WTC11 (cell line): Measurements from ENCODE around the gene SYNE3. TPM values are rescaled to one million over a fixed set of nuclear protein-coding genes. Genes with fewer than 3 reads are reported as not detected.

Experiments used
- ATAC-seq: fragments of 200-7000 bp; cut with Tn5 transposase; 2 replicates; pipeline ENCODE4 v1.10.0; 2021; ENCODE audit warnings: mild to moderate bottlenecking, moderate library complexity
- CTCF ChIA-PET: fragments of 300-600 bp; sonication (Branson Sonifier 250); formaldehyde crosslinking; loops from one replicate; lab custom pipeline; 2021; ENCODE audit warnings: antibody characterized with exemption; lab: Charles Lee
- POLR2A ChIA-PET: fragments of 350-600 bp; sonication (Branson Sonifier 250); formaldehyde crosslinking; loops from one replicate; lab custom pipeline; 2021; ENCODE audit warnings: antibody characterized with exemption; lab: Charles Lee
- DNase-seq: peaks from one replicate; pipeline ENCODE4 v3.0.0; 2021; ENCODE audit warnings: low spot score
- H3K27ac Mint-ChIP-seq: 2 replicates; pipeline ENCODE4 v1.8.0; 2021; ENCODE audit warnings: mixed read lengths
- H3K27me3 Mint-ChIP-seq: 2 replicates; pipeline ENCODE4 v1.8.0; 2021; ENCODE audit warnings: low read depth, mild to moderate bottlenecking, moderate library complexity, mixed read lengths
- H3K36me3 Mint-ChIP-seq: 2 replicates; pipeline ENCODE4 v1.8.0; 2021; ENCODE audit warnings: mixed read lengths
- H3K4me1 Mint-ChIP-seq: 2 replicates; pipeline ENCODE4 v1.8.0; 2022; ENCODE audit warnings: mixed read lengths
- H3K4me3 Mint-ChIP-seq: 2 replicates; pipeline ENCODE4 v1.8.0; 2021; ENCODE audit warnings: mild to moderate bottlenecking, moderate library complexity, mixed read lengths
- H3K9me3 Mint-ChIP-seq: 2 replicates; pipeline ENCODE4 v1.8.0; 2021; ENCODE audit warnings: mixed read lengths
- ETV6 ChIP-seq: sonication (generic); formaldehyde crosslinking; IDR thresholded peaks from 2 replicates; pipeline ENCODE4 v1.8.1; 2022; ENCODE audit warnings: mild to moderate bottlenecking, missing genetic modification reagents
- FOXP1 ChIP-seq: sonication (generic); formaldehyde crosslinking; IDR thresholded peaks from 2 replicates; pipeline ENCODE4 v1.8.0; 2022; ENCODE audit warnings: missing genetic modification reagents, mild to moderate bottlenecking, moderate library complexity, borderline replicate concordance
- GABPB1 ChIP-seq: sonication (generic); formaldehyde crosslinking; IDR thresholded peaks from 2 replicates; pipeline ENCODE4 v1.8.1; 2023; ENCODE audit warnings: mild to moderate bottlenecking, missing genetic modification reagents
- GTF2I ChIP-seq: fragments of 250-450 bp; sonication (Bioruptor Pico); conservative IDR thresholded peaks from 2 replicates; pipeline ENCODE4 v1.4.0; 2021; ENCODE audit warnings: mild to moderate bottlenecking
- IRF2 ChIP-seq: sonication (generic); formaldehyde crosslinking; IDR thresholded peaks from 2 replicates; pipeline ENCODE4 v1.8.0; 2022; ENCODE audit warnings: low read depth, missing genetic modification reagents, borderline replicate concordance
- MXD4 ChIP-seq: fragments of 250-450 bp; sonication (Bioruptor Pico); IDR thresholded peaks from 2 replicates; pipeline ENCODE4 v1.8.0; 2021; ENCODE audit warnings: mild to moderate bottlenecking, moderate library complexity, borderline replicate concordance
- RELA ChIP-seq: sonication (generic); formaldehyde crosslinking; IDR thresholded peaks from 2 replicates; pipeline ENCODE4 v1.8.1; 2022; ENCODE audit warnings: missing genetic modification reagents, mild to moderate bottlenecking, borderline replicate concordance
- SP1 ChIP-seq: sonication (generic); formaldehyde crosslinking; conservative IDR thresholded peaks from 2 replicates; pipeline ENCODE4 v1.8.1; 2022; ENCODE audit warnings: missing genetic modification reagents
- TCF7 ChIP-seq: sonication (generic); formaldehyde crosslinking; IDR thresholded peaks from 2 replicates; pipeline ENCODE4 v1.8.0; 2022; ENCODE audit warnings: mild to moderate bottlenecking, low read depth, missing genetic modification reagents, moderate library complexity
- TEAD4 ChIP-seq: sonication (generic); formaldehyde crosslinking; IDR thresholded peaks from 2 replicates; pipeline ENCODE4 v1.8.0; 2022; ENCODE audit warnings: mild to moderate bottlenecking, missing genetic modification reagents
- ZNF671 ChIP-seq: fragments of 250-450 bp; sonication (Bioruptor Pico); IDR thresholded peaks from 2 replicates; pipeline ENCODE4 v1.8.0; 2021; ENCODE audit warnings: mild to moderate bottlenecking
- total RNA-seq: library from RNA; stranded (reverse); gene quantifications from 3 replicates; pipeline ENCODE4 v1.2.3, GENCODE V29; 2021
- TF ChIP-seq, protein P1 (sequence below): sonication (generic); formaldehyde crosslinking; conservative IDR thresholded peaks from 2 replicates; pipeline ENCODE4 v1.8.1; 2022; ENCODE audit warnings: mild to moderate bottlenecking, missing genetic modification reagents
- TF ChIP-seq, protein P2 (sequence below): sonication (generic); formaldehyde crosslinking; IDR thresholded peaks from 2 replicates; pipeline ENCODE4 v1.8.1; 2022; ENCODE audit warnings: missing genetic modification reagents, borderline replicate concordance
- TF ChIP-seq, protein P3 (sequence below): sonication (generic); formaldehyde crosslinking; IDR thresholded peaks from 2 replicates; pipeline ENCODE4 v1.8.0; 2022; ENCODE audit warnings: mild to moderate bottlenecking, missing genetic modification reagents
- TF ChIP-seq, protein P4 (sequence below): sonication (generic); formaldehyde crosslinking; IDR thresholded peaks from 2 replicates; pipeline ENCODE4 v1.8.1; 2023; ENCODE audit warnings: mild to moderate bottlenecking, missing genetic modification reagents, moderate library complexity
- TF ChIP-seq, protein P5 (sequence below): sonication (generic); formaldehyde crosslinking; IDR thresholded peaks from 2 replicates; pipeline ENCODE4 v1.8.1; 2023; ENCODE audit warnings: mild to moderate bottlenecking, missing genetic modification reagents
- TF ChIP-seq, protein P6 (sequence below): sonication (generic); formaldehyde crosslinking; IDR thresholded peaks from 2 replicates; pipeline ENCODE4 v1.8.1; 2022; ENCODE audit warnings: mild to moderate bottlenecking, missing genetic modification reagents, moderate library complexity, borderline replicate concordance
- TF ChIP-seq, protein P7 (sequence below): fragments of 200-600 bp; IDR thresholded peaks from 2 replicates; pipeline ENCODE4 v1.8.0; 2022; ENCODE audit warnings: antibody characterized with exemption
- TF ChIP-seq, protein P8 (sequence below): sonication (generic); formaldehyde crosslinking; IDR thresholded peaks from 2 replicates; pipeline ENCODE4 v1.8.1; 2023; ENCODE audit warnings: mild to moderate bottlenecking, missing genetic modification reagents, moderate library complexity
- TF ChIP-seq, protein P9 (sequence below): sonication (generic); formaldehyde crosslinking; IDR thresholded peaks from 2 replicates; pipeline ENCODE4 v1.8.0; 2022; ENCODE audit warnings: mild to moderate bottlenecking, missing genetic modification reagents

The SYNE3 gene
- total RNA-seq, 1 experiment from 2014 or later = 0.24 TPM

DNA sequence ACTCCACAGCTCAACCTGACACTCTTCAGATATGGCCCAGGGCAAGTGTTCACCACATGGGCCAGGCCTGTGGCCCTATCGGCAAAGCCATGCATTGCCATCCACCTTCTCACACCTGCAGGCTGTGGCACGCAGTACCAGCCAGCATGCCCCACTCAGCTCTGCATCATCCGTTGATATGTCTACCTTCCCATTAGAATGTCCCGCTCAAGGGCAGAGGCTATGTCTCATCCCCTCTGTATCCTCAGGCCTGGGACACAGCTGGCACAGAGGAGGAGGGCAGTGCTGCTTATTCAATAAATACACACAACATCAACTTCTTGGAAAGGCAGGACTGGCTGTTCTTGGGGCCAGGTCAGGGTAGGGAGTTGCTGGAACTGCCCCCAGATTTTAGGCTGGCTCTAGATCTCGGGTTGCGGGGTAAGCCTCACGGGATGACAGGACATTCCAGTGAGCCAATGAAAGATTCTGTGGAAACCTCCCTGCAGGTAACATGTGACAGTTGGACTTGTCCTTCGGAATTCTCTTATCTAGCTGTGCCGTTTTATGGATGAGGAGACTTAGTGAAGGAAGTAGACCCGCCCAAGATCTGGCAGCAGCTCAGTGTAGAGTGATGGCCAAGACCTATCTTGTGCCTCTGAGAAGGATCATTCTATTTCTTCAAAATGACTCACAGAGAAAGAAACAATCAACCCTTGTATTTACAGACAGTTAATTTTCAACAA, 25.6 kb downstream of the SYNE3 start (continued):
- TF ChIP-seq TEAD4 (CRISPR knock-in tag) = no peak
- no peak for TF ChIP-seq ZNF671 (CRISPR knock-in tag)

DNA sequence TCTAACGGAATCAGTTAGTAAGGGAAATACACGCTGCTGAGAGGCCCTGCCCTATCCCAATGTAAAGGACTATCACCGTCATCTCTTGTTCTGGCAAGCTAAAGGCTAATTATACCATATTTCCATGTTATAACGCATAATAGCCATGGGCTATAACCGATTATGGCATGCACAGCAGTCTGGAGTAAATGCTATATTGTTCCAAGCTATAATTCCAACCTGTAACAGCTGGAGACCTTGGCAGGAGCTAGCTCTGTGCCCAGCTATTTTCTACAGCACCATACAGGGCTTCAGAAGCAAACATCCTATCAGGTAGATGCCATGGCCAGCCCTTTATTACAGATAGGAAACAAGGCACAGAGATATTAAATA, 26.3 kb downstream of the SYNE3 start:
- CTCF ChIA-PET = interaction anchor here (1.4 kb wide), 1 partner anchor 37 kb away, joined by 3 read pairs; no protein-coding TSS in a partner anchor
- H3K36me3 Mint-ChIP-seq = no peaks in the 10 kb centered on the region
- no peak for ATAC-seq
- H3K27me3 Mint-ChIP-seq = no peaks in the 10 kb centered on the region
- H3K4me3 Mint-ChIP-seq = no peak overlapping the region
- TF ChIP-seq, protein P1, sequence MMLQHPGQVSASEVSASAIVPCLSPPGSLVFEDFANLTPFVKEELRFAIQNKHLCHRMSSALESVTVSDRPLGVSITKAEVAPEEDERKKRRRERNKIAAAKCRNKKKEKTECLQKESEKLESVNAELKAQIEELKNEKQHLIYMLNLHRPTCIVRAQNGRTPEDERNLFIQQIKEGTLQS (CRISPR knock-in tag) = no peak
- TF ChIP-seq, protein P2, sequence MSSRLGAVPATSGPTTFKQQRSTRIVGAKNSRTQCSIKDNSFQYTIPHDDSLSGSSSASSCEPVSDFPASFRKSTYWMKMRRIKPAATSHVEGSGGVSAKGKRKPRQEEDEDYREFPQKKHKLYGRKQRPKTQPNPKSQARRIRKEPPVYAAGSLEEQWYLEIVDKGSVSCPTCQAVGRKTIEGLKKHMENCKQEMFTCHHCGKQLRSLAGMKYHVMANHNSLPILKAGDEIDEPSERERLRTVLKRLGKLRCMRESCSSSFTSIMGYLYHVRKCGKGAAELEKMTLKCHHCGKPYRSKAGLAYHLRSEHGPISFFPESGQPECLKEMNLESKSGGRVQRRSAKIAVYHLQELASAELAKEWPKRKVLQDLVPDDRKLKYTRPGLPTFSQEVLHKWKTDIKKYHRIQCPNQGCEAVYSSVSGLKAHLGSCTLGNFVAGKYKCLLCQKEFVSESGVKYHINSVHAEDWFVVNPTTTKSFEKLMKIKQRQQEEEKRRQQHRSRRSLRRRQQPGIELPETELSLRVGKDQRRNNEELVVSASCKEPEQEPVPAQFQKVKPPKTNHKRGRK (CRISPR knock-in tag) = no peak
- no peak for TF ChIP-seq GTF2I (CRISPR knock-in tag)
- TF ChIP-seq IRF2 (CRISPR knock-in tag) = no peak
- no peak for TF ChIP-seq MXD4 (CRISPR knock-in tag)
- no peak for TF ChIP-seq TCF7 (CRISPR knock-in tag)
- TF ChIP-seq, protein P3, sequence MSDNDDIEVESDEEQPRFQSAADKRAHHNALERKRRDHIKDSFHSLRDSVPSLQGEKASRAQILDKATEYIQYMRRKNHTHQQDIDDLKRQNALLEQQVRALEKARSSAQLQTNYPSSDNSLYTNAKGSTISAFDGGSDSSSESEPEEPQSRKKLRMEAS (CRISPR knock-in tag) = no peak
- TF ChIP-seq ETV6 (CRISPR knock-in tag) = no peak
- TF ChIP-seq, protein P4, sequence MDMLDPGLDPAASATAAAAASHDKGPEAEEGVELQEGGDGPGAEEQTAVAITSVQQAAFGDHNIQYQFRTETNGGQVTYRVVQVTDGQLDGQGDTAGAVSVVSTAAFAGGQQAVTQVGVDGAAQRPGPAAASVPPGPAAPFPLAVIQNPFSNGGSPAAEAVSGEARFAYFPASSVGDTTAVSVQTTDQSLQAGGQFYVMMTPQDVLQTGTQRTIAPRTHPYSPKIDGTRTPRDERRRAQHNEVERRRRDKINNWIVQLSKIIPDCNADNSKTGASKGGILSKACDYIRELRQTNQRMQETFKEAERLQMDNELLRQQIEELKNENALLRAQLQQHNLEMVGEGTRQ (CRISPR knock-in tag) = no peak
- TF ChIP-seq, protein P5, sequence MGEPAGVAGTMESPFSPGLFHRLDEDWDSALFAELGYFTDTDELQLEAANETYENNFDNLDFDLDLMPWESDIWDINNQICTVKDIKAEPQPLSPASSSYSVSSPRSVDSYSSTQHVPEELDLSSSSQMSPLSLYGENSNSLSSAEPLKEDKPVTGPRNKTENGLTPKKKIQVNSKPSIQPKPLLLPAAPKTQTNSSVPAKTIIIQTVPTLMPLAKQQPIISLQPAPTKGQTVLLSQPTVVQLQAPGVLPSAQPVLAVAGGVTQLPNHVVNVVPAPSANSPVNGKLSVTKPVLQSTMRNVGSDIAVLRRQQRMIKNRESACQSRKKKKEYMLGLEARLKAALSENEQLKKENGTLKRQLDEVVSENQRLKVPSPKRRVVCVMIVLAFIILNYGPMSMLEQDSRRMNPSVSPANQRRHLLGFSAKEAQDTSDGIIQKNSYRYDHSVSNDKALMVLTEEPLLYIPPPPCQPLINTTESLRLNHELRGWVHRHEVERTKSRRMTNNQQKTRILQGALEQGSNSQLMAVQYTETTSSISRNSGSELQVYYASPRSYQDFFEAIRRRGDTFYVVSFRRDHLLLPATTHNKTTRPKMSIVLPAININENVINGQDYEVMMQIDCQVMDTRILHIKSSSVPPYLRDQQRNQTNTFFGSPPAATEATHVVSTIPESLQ = no peak
- no peak overlapping the region for H3K27ac Mint-ChIP-seq
- H3K4me1 Mint-ChIP-seq = peaks cover 7% of the 10 kb centered on the region
- DNase-seq = no peak
- POLR2A ChIA-PET = no interaction called here
- peaks cover 9% of the 10 kb centered on the region for H3K9me3 Mint-ChIP-seq

DNA sequence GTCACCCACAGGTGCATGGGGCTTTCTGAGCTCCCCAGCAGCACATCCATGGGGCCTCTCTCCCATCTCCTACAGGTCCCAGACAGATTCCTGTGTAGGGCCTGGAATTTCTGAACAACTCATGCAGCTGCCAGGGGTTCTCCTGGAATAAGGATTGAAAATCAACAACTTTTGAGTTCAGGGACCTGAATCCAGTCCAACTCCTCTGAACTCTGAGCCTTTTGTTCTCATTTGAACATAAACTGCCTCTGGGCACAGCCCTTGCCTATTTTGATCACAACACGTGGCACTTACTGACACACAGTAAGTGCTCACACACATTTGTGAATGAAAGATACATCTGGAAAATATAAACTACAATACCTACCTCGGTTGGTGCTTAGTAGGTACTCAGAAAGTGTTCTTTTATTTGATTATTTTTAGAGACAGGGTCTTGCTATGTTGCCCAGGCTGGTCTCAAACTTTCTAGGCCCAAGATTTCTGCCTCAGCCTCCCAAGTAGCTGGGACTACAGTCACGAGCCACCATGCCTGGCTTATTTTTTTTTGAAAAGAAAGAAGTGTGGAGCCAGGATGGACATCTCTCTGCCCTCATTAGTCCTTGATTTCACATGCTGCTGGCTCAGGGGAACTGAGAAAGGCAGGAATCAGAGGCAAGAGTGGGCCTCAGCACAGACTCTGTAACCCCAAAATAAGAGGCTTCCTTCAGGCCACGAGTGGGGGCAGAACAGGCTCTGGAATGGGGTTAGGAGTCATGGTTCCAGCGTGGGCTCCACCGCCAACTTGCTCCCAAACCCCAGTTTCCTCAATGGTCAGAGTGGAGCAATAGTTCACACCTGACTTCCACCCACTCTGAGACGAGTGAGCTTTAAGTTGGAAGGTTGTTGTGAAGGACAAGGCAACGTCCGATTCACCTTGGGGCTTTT, 27.0 kb downstream of the SYNE3 start:
- H3K27ac Mint-ChIP-seq = no peak overlapping the region
- H3K9me3 Mint-ChIP-seq = peaks cover 9% of the 10 kb centered on the region
- DNase-seq = no peak
- H3K4me3 Mint-ChIP-seq = no peak overlapping the region
- H3K36me3 Mint-ChIP-seq = no peaks in the 10 kb centered on the region
- ChIA-PET POLR2A (no interaction called here), CTCF (no interaction called here)
- no peak for ATAC-seq
- peaks cover 13% of the 10 kb centered on the region for H3K4me1 Mint-ChIP-seq
- H3K27me3 Mint-ChIP-seq = no peaks in the 10 kb centered on the region
- TF ChIP-seq, protein P6, sequence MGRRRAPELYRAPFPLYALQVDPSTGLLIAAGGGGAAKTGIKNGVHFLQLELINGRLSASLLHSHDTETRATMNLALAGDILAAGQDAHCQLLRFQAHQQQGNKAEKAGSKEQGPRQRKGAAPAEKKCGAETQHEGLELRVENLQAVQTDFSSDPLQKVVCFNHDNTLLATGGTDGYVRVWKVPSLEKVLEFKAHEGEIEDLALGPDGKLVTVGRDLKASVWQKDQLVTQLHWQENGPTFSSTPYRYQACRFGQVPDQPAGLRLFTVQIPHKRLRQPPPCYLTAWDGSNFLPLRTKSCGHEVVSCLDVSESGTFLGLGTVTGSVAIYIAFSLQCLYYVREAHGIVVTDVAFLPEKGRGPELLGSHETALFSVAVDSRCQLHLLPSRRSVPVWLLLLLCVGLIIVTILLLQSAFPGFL (CRISPR knock-in tag) = no peak
- TF ChIP-seq, protein P7, sequence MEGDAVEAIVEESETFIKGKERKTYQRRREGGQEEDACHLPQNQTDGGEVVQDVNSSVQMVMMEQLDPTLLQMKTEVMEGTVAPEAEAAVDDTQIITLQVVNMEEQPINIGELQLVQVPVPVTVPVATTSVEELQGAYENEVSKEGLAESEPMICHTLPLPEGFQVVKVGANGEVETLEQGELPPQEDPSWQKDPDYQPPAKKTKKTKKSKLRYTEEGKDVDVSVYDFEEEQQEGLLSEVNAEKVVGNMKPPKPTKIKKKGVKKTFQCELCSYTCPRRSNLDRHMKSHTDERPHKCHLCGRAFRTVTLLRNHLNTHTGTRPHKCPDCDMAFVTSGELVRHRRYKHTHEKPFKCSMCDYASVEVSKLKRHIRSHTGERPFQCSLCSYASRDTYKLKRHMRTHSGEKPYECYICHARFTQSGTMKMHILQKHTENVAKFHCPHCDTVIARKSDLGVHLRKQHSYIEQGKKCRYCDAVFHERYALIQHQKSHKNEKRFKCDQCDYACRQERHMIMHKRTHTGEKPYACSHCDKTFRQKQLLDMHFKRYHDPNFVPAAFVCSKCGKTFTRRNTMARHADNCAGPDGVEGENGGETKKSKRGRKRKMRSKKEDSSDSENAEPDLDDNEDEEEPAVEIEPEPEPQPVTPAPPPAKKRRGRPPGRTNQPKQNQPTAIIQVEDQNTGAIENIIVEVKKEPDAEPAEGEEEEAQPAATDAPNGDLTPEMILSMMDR = no peak
- TF ChIP-seq RELA (CRISPR knock-in tag) = no peak
- TF ChIP-seq, protein P8, sequence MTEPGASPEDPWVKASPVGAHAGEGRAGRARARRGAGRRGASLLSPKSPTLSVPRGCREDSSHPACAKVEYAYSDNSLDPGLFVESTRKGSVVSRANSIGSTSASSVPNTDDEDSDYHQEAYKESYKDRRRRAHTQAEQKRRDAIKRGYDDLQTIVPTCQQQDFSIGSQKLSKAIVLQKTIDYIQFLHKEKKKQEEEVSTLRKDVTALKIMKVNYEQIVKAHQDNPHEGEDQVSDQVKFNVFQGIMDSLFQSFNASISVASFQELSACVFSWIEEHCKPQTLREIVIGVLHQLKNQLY (CRISPR knock-in tag) = no peak
- TF ChIP-seq, protein P9, sequence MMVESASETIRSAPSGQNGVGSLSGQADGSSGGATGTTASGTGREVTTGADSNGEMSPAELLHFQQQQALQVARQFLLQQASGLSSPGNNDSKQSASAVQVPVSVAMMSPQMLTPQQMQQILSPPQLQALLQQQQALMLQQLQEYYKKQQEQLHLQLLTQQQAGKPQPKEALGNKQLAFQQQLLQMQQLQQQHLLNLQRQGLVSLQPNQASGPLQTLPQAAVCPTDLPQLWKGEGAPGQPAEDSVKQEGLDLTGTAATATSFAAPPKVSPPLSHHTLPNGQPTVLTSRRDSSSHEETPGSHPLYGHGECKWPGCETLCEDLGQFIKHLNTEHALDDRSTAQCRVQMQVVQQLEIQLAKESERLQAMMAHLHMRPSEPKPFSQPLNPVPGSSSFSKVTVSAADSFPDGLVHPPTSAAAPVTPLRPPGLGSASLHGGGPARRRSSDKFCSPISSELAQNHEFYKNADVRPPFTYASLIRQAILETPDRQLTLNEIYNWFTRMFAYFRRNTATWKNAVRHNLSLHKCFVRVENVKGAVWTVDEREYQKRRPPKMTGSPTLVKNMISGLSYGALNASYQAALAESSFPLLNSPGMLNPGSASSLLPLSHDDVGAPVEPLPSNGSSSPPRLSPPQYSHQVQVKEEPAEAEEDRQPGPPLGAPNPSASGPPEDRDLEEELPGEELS (CRISPR knock-in tag) = no peak
- TF ChIP-seq SP1 (CRISPR knock-in tag) = no peak
- no peak for TF ChIP-seq GABPB1 (CRISPR knock-in tag)
- TF ChIP-seq FOXP1 = no peak
